GM18502 (cell line): ENCODE results near the gene AP5S1.
"Not testable (repeated sequence)": the region's sequence is repeated elsewhere in the genome, so short reads cannot be mapped to it uniquely, and the experiment has no call there.

ENCODE experiments used
- ATAC-seq: cut with Tn5 transposase; IDR thresholded peaks from one replicate; pipeline ENCODE4 v1.9.1; 2021; ENCODE audit warnings: mild to moderate bottlenecking; ENCODE audit not compliant: unreplicated experiment, poor library complexity

AP5S1 gene

DNA sequence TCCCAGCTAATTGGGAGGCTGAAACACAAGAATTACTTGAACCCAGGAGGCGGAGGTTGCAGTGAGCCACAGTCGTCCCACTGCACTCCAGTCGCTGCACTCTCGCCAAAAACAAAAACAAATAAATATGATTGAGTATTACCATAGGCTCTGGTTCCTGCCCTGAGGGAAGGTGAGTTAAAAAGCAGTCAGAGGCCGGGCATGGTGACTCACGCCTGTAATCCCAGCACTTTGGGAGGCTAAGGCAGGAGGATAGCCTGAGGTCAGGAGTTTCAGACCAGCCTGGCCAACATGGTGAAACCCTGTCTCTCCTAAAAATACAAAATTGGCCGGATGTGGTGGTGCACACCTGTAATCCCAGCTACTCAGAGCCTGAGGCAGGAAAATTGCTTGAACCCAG is 19.9 kb downstream of the AP5S1 start:
- not testable (repeated sequence) for ATAC-seq

DNA sequence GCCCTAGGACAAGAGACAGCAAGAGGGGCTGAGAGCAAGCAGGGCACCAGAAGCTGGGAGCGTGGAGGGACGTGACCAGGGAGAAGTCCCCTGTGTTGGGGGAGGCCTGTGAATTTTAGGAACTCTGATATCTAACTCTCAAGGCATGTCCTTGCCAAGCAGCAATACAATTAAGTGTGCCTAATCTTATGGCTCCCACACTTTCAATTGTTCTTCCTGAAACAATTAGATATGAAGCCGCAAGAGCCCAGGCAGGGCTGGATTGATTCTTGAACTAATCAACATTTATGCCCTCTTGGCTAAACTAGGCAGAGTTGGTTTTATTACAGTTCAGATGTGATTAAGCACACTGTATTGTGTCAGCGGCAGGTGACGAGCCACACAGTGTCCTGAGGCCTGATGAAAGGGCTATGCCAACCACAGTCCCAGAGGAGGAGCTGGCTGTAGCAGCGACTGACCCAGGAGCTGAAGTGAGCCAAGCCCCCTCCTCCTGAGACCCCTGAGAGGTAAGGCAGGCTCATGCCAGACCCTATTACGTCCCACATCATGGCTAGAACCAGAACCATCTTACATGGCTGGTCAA is 22.1 kb downstream of the AP5S1 start:
- no peak for ATAC-seq

DNA sequence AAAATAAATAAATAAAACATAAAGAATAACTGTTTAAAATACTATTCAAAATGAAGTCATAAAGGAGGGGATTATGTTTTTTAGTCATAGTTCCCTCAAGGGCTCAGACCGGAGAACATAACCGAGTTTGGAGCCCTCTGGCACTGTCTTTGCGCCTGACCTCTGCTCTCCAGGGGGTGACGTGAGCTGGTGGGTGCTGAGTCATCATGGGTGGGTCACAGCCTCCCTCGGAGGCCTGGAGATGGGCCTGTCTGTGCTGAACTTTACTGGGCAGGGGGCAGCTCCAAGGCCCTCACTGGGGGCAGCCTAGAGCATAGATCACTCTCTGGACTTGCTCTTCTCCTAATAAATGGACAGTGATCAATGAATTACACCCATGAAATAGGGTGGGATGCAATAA is 23.1 kb downstream of the AP5S1 start:
- ATAC-seq: no peak

DNA sequence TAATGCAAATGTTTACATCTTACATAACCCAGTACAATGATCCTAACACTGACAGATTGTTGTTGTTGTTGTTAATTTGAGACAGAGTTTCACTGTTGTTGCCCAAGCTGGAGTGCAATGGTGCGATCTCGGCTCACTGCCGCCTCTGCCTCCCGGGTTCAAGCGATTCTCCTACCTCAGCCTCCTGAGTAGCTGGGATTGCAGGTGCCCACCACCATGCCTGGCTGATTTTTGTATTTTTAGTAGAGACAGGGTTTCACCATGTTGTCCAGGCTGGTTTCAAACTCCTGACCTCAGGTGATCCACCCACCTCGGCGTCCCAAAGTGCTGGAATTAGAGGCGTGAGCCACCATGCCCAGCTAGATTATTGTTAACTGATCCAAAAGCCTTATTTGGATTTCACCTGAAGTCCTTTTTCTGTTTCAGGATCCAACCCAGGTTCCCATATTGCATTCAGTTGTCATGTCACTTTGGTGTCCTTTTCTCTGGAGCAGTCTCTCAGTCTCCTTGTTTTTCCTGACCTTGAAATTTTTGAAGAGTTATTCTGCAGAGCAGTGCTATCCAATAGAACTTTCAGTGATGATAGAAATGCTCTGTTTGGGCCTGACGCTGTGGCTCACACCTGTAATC is 23.8 kb downstream of the AP5S1 start:
- ATAC-seq: not testable (repeated sequence)

DNA sequence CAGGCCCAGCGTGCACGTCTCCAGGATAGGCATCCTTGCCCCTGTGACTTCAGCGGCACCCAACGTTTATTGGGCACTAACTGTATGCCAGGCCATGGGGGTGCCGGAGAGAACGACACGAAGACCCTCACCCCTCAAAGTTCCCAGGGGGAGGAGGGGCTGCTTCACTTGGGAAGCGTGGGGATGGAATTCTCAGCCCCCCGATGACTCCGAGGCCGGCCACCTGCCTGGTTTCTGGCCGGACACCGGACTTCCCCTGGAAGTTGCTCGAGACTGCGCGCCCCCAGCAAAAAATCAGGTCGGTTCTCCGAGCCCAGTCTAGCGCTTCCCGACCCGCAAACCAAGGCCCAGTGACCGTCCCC is 26.0 kb downstream of the AP5S1 start:
- ATAC-seq: no peak

DNA sequence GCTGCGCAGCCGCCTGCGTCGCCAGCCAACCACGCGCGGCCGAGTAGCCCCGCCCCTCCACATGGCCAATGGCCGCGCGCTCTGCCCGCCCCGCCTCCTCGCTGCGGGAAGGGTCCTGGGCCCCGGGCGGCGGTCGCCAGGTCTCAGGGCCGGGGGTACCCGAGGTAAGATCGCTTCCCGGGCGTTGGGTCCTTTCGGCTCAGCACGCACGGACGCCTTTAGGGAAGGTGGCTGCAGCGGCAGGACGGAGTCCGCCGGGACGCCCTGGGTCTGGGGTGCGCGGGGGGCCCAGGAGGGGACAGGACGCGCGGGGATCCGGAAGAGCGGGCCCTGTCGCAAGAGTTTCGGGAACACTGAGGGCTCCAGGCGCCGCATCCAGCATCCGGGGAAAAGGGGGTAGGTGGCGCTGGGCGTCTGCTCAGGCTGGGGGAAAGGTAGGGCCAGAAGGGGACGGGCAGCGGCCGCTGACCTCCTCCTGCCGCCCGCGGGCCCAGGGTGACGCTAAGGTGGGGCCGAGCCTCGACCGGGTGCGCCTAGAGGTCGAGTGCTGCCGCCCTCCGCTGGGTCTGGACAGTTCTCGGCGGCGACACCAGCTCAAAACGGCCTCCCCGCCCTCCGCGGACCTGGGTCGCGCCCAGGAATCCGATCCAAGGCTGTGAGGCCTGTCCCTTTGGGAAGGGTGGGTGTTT is 26.5 kb downstream of the AP5S1 start, which contains the start of gene MAVS:
Gene MAVS (plus strand): TSS at position 95 of the 689 bp plus-strand sequence. CDS start 7,791 bp downstream, outside the sequence.
- ATAC-seq: peak; percentile 89

DNA sequence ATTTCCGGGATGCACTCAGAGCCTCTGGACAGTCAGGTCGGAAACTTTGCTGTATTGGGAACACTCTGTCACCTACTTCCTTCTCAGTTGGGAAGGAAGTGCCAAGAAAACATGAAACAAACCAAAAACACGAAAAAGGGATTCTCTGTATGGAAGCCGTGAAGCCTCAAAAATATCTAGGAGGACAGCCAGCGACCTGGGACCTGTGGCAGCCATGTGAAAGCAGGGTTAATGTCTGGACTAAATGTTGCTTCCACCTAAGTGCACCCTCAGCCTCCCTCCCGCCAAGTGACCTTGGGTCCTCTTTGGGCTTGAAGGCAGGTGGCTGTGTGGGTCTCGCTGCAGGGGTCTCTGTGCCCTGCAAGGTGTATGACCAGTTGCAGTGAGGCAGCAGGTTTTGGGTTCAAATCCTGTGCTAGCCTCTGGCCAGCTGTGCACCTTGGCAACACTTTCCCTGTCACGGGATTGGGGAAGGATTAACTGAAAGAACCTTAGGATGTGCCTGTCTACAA is 27.1 kb downstream of the AP5S1 start:
- no peak for ATAC-seq

DNA sequence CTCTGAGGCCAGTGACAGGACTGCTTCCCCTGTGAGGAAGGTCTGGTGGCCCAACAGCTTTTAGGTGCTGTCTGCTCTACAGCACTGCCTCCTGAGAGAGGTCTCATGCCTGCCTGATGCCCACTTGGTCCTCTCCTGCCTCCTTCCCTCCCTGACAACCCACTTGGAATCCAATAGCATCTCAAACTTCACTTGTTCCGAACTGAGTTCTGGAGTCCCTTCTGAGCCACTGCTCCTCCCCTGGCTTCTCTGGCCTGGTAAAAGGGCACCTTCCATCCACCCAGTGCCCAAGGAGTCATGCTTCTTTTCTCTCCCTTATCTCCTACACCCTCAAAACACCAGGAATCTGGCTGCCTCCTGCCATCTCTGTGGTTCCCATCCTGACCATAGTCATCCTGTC is 28.2 kb downstream of the AP5S1 start:
- no peak for ATAC-seq

DNA sequence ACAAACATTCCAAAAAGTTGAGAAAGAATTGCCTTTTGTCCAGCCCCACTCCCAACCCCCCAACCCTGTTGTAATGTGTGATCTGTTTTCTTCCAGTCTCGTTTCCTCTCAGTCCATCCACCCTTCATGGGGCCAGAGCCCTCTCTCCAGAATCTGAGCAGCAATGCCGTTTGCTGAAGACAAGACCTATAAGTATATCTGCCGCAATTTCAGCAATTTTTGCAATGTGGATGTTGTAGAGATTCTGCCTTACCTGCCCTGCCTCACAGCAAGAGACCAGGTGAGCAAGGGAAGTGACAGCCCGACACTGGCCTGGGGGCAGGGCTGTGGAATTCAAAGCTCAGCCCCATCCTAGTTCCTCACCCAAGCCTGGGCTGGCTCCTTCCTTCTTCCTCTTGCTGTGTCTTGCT is 34.1 kb downstream of the AP5S1 start:
- no peak for ATAC-seq

DNA sequence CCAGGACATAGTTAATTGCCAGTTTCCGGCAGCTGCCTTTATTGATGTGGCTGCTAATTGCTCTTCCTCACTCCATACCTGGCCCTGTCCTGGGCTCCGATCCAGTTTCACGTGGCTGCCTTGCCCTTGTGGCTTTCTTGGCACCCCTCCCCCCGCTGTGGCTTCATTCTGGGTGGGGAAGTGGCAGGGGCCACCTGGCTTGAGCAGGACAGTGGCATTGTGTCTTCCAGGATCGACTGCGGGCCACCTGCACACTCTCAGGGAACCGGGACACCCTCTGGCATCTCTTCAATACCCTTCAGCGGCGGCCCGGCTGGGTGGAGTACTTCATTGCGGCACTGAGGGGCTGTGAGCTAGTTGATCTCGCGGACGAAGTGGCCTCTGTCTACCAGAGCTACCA is 37.1 kb downstream of the AP5S1 start:
- ATAC-seq: no peak

DNA sequence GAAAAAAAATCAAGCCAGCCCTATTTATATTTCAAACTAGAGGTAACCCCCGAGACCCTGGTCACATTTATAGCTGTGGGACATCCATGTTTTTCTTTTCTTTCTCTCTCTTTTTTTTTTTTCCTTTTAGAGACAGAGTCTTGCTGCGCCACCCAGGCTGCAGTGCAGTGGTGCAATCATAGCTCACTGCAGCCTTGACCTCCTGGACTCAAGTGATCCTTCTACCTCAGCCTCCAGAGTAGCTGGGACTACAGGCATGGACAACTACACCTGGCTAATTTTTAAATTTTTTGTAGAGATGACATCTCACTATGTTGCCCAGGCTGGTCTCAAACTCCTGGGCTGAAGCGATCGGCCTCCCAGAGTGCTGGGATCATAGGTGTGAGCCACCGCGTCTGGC is 38.3 kb downstream of the AP5S1 start:
- no peak for ATAC-seq

DNA sequence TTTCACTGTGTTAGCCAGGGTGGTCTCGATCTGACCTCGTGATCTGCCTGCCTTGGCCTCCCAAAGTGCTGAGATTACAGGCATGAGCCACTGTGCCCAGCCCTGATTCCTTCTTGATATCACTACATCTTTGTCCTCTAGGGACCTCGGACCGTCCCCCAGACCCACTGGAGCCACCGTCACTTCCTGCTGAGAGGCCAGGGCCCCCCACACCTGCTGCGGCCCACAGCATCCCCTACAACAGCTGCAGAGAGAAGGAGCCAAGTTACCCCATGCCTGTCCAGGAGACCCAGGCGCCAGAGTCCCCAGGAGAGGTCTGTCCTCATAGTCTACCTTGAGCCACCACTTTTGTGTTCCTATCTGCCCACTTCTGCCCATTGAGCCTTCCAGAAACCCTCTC is 40.8 kb downstream of the AP5S1 start:
- ATAC-seq: no peak

DNA sequence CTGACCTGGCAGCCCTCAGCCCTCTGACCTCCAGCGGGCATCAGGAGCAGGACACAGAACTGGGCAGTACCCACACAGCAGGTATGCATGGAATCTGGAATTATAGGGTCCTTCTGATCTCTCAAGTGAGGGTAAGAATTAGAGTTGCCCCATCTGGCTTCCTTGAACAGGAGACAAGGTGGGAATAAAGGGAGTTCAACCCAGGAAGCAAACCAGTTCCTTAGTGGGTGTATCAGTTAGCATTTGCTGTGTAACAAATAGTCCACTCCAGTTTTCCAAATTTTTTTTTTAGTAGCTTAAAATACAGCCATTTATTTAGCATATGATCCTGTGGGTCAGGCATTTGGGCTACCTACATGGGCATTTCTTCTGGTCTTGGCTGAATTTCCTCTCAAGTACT is 42.0 kb downstream of the AP5S1 start:
- ATAC-seq: no peak

DNA sequence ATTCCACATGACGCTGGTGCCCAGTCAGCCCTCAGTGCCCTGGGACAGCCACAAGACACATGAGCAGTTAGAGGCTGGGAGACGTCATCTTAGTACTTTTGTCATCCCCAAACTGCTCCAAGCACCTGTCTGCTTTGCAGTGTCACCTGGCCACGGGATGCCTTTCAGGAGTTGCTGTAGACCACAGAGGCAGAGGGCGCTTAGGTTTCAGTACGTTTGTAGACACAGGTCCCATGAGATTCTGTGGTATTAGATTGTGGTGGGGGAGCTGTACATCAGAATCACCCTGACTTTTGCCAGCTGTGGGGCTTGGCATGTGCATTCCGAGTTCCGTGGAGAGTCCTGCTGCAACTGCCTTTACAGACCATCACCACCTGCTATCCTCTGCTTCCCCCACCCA is 43.0 kb downstream of the AP5S1 start:
- no peak for ATAC-seq

DNA sequence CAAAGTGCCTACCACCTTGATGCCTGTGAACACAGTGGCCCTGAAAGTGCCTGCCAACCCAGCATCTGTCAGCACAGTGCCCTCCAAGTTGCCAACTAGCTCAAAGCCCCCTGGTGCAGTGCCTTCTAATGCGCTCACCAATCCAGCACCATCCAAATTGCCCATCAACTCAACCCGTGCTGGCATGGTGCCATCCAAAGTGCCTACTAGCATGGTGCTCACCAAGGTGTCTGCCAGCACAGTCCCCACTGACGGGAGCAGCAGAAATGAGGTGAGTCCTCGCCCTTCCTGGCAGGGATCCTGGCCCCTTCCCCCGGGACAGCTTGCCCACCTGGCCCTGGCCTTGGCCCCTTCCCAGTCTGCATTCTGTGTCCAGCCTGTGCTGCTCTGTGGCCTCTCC is 44.2 kb downstream of the AP5S1 start:
- ATAC-seq: no peak

DNA sequence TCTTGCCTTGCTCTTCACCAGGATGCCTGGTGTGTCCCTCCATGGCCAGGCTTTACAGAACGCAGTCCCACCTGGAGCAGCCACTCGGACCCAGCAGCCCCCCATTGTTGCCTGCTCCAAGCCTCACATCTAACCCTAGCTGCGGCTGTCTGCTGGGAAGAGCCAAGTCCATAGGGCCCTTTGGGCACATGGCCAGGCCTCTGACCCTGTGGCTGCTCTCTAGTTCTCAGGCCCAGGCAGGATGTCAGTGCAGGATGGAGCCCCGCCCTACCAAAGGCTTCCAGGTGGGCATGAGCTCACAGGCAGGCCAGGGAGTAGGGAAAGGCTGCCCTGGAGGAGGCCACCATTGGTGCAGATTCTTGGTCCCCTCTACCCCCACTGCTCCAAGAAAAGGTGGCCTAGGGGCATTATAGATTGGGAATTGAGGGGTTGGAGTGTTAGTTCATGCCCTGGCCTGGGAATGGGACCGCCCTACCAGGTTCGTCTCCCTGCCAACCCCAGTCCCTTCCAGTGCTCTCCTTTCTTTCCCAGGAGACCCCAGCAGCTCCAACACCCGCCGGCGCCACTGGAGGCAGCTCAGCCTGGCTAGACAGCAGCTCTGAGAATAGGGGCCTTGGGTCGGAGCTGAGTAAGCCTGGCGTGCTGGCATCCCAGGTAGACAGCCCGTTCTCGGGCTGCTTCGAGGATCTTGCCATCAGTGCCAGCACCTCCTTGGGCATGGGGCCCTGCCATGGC is 45.0 kb downstream of the AP5S1 start:
- ATAC-seq: no peak

DNA sequence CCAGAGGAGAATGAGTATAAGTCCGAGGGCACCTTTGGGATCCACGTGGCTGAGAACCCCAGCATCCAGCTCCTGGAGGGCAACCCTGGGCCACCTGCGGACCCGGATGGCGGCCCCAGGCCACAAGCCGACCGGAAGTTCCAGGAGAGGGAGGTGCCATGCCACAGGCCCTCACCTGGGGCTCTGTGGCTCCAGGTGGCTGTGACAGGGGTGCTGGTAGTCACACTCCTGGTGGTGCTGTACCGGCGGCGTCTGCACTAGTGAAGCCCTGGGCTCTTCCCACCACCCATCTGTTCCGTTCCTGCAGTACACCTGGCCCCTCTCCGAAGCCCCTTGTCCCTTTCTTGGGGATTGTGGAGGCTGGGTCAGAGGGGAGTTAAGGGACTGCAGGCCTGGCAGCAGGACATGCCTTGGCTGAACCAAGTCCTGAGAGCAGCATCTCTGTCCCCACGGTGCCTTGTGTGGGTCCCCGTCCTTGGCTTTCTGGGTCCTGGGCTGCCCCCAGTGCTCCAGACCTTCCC is 45.6 kb downstream of the AP5S1 start:
- ATAC-seq: no peak

DNA sequence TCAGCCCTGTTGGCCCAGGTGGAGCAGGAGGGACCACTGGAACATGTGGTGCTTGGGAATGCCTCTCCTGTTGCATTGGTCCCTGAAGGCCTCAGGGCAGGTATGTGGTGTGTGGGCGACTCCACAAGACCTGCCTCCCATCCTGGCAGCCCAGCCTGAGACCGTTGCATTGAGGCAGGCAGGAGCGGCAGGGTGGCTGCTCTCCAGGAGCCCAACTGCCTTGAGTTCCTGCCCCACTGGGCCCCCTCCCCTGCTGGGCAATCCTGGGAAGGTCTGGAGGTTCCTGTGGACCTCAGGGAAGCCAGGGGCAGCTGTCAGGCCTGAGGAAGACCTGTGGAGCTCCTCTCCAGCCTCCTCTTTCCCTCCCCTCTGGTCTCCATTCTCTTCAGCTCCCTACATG is 46.1 kb downstream of the AP5S1 start:
- no peak for ATAC-seq

DNA sequence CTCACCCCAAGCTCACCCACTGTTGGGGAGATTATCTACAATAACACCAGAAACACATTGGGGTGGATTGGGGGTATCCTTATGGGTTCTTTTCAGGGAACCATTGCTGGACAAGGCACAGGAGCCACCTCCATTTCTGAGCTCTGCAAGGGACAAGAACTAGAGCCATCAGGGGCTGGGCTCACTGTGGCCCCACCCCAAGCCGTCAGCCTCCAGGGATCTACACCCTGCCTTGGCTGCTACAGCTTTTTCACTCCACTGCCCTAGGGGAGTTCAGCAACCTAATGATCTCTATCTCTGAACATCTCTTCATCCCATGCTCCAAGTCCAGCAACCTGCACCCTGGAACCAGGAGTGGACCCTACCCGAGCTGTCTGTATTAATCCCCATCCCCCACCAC is 47.5 kb downstream of the AP5S1 start:
- no peak for ATAC-seq

DNA sequence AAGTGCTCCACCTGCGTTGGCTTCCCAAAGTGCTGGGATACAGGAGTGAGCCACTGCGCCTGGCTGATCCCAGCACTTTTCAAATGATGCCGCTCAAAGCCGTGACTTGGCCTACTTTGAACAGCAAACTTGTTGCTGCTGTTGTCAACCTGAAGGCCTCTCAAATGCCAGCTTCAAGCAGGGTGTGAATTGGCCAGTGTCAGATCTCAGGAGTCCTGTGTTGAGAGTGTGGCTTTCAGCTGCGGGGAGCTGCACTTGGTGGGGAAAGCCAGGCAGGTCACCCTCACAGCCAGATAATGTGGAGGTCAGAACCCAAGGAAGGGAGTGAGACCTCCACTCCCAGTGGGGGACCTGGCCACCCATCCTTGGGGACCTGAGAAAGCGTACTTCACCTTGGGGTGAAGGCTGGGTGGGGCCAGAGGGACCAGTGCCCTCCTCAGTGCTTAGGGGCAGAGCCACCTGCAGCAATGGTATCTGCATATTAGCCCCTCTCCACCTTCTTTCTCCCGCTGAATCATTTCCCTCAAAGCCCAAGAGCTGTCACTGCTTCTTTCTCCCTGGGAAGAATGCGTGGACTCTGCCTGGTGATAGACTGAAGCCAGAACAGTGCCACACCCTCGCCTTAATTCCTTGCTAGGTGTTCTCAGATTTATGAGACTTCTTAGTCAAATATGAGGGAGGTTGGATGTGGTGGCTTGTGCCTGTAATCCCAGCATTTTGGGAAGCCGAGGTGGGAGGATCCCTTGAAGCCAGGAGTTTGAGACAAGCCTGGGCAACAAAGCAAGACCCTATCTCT is 49.7 kb downstream of the AP5S1 start:
- no peak for ATAC-seq
